ENCODE results near the gene KDM2B.

DNA sequence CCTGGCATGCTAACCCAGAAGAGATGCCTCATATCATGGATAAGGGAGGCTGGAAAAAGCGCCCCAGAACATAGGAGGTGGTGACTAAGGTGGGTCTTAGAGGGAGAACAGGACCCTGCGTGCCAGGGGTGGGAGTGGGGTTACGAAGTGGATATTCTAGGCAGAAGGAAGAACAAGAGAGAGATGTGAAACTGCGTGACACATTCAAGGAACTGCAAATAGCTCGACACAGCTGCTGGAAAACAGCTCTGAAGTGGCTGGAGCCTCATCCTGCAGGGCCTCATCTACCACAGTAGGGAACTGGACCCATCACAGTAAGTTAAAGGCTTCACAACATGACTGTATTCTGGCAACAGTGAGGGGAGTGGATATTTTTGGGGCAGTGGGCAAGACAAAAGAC, 119.8 kb downstream of the KDM2B start:
- TF ChIP-seq, protein P1, sequence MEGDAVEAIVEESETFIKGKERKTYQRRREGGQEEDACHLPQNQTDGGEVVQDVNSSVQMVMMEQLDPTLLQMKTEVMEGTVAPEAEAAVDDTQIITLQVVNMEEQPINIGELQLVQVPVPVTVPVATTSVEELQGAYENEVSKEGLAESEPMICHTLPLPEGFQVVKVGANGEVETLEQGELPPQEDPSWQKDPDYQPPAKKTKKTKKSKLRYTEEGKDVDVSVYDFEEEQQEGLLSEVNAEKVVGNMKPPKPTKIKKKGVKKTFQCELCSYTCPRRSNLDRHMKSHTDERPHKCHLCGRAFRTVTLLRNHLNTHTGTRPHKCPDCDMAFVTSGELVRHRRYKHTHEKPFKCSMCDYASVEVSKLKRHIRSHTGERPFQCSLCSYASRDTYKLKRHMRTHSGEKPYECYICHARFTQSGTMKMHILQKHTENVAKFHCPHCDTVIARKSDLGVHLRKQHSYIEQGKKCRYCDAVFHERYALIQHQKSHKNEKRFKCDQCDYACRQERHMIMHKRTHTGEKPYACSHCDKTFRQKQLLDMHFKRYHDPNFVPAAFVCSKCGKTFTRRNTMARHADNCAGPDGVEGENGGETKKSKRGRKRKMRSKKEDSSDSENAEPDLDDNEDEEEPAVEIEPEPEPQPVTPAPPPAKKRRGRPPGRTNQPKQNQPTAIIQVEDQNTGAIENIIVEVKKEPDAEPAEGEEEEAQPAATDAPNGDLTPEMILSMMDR (IDR thresholded peaks at IDR 0.05; ENCODE audit: borderline replicate concordance, extremely low read depth, low read length, poor library complexity, severe bottlenecking), result no peak
- TF ChIP-seq EZH2 (IDR thresholded peaks at IDR 0.05; ENCODE audit: borderline replicate concordance, low read depth, low read length, severe bottlenecking), result no peak
